HG03439 (cell line): ENCODE data around the gene IFI27.
A peak's percentile ranks its signal among the peaks of the same experiment; 100 is the strongest.
"Not testable (repeated sequence)": the region's sequence is repeated elsewhere in the genome, so short reads cannot be mapped to it uniquely, and the experiment has no call there.

Experiments
- ATAC-seq: cut with Tn5 transposase; IDR thresholded peaks from one replicate; pipeline ENCODE4 v1.9.1; 2021; ENCODE audit warnings: mild to moderate bottlenecking, moderate library complexity; ENCODE audit not compliant: unreplicated experiment

Gene IFI27

DNA sequence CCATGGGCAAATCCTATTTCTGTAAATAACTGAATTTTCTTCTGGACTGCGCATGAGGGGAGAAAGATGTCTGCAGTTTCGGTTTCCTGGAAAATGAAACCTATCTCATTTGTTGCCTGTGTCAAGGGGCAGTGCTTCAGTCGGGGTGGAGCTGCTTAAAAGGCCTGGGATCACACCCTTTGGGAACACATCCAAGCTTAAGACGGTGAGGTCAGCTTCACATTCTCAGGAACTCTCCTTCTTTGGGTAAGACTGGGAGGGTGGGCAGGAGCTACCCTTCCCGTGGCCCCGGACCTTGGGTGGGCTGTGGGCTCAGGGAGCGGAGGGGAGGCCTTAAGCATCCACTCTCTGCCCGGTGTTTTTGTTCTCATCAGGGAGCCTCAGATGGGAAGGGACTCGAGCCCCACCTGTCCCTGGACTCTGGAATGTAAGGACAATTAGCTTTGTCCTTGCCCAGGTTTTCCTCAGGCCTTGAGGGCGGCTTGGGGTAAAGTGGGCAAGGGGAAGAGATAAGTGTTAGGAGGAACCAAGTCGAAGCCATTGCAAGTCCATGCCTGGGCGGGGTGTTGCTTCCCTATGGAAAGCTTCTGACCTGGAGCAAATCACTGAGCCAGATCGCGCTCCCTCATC, at the start of gene IFI27:
IFI27 (plus strand) TSS at position 185 of the 630 bp plus-strand sequence.
- no peak for ATAC-seq

DNA sequence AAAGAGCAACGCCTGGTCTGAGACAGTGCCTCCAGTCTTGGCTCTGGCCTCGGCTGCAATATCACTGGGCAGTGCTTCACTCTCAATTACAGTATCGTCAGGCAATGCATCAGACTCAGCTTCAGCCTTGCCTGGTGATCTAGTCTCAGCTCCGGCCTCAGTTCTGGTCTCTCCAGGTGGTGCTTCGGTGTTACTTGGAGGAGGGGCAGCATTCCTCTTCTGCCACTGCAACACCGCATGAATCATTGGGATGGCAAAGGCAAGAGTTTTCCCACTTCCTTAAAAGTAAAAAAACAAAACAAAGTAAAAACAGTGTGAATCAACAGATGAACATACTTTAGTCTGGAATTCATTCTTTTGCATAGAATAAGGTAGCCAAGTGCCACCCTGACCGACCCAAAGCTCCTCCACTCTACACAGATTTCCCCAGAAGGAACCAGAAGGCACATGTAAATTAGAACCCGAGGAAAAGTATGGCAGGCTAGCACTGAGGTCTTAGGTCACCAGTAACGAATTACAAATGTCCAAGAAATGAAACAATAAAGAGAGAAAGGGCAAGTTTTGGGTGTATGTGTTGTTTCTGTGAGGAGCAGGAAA, 48.1 kb upstream of the IFI27 start:
- ATAC-seq = no peak

DNA sequence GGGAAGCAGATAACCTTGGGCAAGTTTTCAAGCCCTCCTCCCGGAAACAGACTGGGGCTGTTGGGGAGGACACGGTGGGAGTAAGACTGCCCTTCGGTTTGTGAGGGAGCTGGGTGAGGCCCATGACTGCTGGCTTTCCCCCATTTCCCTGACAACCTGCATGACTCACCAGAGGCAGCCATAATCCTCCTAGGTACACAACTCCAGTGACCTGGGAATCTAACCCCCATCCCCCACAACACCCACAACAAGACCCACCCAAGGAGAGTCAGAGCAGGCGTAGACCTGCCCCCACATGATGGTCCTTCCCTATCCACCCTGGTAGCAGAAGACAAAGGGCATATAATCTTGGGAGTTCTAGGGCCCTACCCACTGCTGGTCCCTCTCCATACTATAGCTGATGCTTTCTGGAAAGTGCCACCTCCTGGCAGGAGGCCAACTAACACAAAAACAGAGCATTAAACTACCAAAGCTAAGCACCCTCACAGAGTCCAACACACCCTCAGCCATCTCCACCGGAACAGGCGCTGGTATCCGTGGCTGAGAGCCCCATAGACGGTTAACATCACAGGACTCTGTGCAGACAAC, 44.4 kb upstream of the IFI27 start:
- no peak for ATAC-seq

DNA sequence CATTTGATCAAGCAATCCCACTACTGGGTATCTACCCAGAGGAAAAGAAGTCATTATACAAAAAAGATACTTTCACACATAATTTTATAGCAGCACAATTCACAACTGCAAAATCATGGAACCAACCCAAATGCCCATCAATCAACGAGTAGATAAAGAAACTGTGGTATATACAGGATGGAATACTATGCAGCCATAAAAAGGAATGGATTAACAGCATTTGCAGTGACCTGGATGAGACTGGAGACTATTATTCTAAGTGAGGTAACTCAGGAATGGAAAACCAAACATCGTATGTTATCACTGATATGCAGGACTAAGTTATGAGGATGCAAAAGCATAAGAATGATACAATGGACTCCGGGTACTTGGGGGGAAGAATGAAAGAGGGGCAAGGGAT, 38.5 kb upstream of the IFI27 start:
- ATAC-seq = not testable (repeated sequence)

DNA sequence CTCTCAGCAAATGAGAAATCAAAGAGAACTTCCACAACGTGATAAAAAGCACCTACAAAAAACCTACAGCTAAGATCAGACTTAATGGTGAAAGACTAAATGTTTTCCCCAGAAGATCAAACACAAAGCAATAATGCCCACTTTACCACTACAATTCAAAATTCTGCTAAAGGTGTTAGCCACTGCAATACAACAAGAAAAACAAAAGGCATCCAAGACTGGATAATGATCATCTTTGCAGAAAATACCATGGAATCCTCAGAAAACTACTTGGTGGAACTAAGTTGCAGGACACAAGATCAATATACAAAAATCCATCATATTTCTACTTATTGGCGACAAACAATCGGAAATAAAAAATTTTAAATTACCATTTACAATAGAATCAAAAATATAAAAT, 36.0 kb upstream of the IFI27 start:
- ATAC-seq = no peak

DNA sequence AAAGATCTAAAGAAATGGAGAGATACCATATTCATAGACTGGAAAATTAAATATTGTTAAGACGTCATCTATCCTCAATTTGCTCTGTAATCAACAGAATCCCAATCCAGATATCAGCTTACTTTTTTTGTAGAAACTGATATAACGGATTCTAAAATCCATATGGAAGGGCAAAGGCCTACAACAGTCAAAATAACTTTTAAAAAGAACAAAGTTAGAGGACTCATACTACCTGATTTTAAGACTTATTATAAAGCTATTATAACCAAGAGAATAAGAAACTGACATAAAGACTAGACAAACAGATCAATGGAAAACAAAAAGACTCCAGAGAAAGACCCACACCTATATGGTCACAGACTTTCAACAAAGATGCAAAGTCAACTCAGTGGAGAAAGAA, 35.5 kb upstream of the IFI27 start:
- ATAC-seq = no peak

DNA sequence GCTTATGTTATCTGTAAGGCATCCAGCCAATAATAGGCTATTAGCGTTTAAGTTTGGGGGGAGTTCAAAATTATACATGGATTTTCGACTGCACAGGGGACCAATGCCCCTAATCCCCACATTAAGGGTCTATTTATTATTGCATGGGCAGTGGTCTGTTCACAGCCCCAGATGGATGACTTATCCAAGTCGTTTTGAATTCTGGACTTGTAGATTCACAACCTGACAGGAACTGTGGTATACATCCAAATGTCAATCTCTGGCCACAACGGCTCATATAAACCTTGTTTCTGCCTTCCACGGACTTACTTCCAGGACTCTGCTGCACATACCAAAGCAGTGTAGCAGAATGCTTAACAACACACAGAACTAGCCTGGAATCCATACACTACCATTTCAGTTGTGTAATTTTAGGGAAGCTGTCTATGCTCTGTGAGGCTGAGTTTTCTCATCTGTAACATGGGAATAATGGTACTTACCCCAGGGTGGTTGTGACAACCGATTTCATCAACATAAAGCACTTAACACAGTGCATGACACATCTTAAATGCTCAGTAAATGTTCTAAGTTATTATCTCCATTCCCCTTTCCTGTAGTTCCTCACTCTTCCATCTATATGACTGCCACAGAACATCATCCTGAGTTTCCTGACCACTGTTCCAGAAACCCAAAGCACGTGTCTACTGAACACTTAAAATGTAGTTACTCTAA, 33.3 kb upstream of the IFI27 start:
- ATAC-seq = no peak

DNA sequence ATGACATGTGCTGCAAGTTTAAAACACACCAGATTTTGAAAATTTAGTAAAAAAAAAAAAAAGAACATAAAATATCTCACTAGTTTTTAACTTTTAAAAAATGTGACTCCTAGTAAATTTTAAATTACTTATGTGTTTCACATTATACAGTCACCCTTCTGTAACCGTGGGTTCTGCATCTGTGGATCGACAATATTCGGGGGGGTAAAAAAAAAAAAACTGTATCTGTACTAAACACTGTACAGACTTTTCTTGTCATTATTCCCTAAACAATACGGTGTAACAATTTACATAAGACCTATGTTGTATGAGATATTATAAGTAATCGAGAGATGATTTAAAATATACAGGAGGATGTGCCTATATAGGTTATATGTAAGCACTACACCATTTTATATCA, 32.7 kb upstream of the IFI27 start:
- ATAC-seq = no peak

DNA sequence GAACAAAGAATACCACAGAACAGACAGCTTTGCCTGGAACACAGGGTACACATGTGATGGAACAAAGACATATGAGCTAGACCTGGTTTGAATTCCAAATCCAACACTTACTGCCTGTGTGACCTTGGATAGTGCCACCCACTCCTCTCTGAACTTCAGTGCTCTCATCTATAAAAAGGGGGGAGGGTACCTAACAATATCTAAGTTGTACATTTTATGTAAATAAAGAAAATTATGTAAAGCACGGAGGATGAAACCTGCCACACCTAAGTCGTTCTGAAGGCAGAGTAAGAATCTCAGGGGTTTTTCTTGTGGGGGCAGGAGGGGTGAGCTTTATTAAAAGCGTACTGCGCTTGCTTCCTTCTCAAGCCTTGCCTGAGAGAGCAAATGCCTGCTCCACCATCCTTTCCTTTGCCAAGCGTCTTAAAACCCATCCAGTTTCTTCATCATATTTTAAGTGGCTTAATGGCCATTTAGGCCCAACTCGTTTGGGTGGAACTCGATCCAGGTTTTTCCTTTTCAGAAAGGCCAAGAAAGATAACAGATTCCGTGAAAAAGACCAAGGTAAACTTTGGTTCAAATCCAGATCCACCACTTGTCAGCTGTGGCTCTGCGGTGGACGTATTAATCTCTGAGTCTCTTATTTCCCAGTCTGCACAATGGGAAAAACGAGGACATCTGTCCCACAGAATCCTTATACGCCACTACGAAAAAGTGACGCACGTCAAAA, 30.5 kb upstream of the IFI27 start:
- no peak for ATAC-seq

DNA sequence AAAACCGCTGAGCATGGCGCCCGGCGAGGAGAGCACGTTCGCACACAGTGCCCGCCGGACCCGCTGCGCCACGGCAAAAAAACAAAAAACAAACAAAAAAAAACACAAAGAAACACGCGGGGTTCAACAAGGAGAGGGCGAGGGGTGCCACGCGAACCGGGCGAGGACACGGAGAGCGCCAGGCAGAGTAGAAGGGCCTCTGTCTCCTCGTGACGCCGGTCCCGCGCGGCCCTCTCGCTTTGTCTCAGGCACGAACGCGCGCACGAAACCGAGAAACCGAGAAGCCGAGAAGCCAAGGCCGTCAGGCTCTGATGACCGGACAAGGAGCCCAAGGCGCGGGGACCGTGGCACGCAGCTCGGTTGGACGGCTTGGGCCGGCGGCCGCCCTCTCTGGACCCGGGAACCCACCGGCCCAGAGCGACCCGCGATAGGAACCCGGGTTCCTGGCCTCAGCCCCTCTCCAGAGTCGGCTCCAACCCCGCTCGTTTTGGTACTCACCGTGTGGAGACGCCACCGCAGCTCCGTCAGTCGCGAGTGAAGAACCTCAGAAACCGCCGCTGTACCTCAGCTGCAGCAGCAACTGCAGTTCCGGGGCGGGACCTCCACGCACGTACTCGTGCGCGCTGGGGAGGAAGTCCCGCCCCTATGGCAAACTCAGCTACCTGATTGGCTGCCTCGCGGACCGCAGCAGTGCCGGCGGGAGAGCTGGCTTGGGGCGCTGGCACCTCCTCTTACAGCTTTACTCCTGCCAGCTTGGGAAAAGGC, 29.7 kb upstream of the IFI27 start, which contains the start of the genes DDX24 and IFI27L1:
DDX24 (minus strand) TSS at position 582 of the 765 bp plus-strand sequence. CDS start 1,460 bp downstream, outside the sequence.
IFI27L1 (plus strand) TSS at position 690 of the 765 bp plus-strand sequence. CDS start 15,628 bp downstream, outside the sequence.
- ATAC-seq = peak; percentile 98

DNA sequence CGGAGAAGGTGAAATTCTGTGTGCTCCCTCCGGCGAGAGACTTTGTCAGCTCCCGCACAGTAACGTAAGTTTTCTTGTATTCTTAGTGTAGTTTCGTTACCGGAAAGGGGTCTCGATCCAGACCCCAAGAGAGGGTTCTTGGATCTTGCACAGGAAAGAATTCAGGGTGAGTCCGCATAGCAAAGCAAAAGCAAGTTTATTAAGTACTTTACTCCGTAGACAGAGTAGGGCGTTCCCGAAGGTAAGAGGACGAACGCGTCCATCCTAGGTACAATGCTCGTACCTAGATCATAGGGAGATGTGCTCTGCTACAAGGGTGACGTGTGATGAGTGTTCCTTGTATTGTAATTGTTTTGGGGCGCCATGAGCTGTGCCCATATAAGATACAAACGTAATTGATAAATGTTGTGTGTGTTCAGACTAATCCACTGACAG, 29.1 kb upstream of the IFI27 start:
- peak; percentile 26 for ATAC-seq

DNA sequence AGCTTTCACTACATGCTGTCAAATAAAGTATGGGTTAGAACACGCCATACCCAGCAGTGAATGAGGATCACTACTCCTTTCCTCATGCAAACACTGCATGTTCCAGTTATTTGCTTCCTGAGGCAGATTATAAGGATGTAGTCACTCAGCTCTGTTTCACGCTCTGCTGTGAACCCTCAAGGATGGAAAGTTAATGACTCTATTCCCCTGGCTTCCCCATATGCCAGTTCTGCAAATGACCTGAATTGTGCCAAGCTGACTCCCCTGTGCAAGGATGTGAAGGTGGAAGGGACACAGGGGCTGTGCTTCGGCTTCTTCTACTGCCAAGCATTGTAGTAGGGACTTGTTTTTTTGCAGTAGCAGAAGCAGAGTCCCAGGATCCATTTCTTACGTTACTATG, 22.6 kb upstream of the IFI27 start:
- no peak for ATAC-seq

DNA sequence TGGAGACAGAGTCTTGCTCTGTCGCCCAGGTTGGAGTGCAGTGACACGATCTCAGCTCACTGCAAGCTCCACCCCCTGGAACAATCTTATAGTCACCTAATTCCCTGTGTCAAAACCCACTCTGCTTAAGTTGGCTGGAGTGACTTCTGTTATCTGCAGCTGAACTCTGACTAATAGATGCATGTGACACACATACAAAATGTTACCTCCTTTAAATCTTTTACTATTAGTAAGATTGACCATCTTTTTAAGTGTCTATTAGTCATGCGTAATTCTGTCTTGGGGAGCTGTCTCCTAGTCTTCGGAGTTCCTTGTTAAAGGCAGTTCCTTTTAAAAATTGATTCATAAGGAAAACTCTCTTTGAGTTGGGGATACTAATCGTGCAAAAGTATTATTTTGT, 22.0 kb upstream of the IFI27 start:
- ATAC-seq = no peak

DNA sequence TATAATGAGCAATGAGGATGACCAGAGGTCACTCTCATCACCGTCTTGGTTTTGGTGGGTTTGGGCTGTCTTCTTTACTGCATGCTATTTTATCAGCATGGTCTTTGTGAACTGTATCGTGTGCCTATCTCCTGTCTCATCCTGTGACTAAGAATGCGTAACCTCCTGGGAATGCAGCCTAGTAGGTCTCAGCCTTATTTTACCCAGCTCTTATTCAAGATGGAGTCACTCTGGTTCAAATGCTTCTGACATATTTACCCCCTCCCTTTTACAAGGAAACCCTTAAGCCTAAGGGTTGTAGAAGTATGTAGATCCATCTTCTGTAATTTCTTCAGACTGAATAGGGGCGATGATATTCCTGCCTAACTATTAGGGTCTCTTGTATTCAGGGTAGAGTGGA, 21.1 kb upstream of the IFI27 start:
- ATAC-seq = no peak

DNA sequence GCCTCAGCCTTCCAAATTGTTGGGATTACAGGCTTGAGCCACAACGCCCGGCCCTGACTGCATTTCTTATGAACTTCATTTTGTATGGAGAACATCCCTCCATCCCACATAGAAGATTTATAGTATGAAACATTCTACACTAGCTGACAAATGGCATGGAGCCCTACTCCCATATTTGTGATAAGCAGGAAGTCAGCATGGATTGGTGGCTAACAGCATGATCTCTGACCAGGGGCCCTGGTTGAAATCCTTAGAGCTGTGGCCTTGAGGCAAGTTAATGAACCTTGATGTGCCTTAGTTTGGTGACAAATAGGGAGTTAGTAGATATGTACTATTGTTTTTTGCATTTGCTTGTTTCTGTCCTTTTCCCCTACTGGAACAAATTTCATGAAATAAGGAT, 17.1 kb upstream of the IFI27 start:
- ATAC-seq = no peak

DNA sequence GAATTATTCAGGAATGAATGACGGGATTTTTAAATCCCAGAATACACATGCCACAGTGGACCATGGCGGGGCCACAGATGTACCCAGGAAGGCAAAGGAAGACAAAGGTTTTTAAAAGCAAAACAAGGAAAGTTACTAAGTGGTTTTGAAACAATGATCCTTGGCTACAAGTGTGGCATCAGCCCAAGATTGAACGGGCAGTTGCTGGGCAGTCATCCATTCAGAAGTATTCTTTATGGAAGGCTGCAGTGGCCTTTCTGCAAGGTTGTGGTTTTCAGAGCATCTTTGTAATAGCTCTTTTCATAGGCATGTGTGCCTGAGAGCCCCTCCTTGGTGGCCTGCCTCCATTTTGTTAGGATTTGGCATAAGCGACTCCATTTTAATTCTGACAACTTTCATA, 13.4 kb upstream of the IFI27 start:
- no peak for ATAC-seq

DNA sequence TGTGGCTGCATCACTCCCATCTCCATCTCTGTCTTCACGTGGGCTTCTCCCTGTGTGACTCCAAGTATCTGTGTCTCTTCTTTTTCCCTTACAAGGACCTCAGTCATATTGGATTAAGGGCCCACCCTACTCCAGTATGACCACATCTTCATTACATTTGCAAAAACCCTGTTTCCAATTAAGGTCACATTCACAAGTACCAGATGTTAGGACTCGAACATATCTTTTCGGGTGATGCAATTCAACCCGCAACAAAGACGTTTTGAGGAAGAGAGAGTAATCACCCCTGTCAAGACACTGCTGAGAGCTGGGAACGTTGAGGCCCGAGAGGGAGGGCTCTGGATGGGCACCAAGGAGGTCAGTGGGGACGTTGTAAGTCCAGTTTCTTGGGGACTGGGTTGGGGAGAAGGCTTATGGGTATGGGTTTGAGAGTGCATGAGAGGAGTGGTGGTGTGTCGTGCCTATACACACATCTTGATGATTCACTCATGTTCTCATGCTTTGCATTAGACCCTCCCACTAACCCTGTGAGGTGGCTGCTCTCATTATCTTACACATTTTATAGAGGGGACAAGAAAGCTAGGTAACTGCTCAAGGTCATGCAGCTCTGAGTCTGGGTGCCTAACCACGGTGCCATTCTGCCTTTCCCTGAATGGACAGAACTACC, 12.1 kb upstream of the IFI27 start:
- ATAC-seq = no peak

DNA sequence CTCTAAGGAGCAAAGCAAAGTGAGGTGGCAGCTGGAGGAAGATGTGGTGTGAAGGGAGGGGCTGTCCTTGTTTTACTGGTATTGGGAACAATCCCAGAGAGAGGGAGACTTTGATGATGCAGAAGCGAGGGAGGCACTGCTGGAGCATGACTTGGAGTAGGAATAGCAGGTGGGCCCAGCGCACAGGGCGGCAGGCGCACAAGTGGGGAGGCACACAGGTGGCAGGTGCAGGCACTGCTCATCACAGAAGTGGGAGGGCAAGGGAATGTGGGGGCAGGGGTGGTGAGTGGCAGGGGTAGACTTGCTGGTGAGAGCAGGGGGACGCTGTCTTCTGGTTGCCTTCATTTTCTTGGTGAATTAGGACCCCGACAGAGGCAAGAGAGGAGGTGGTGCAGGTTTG, 11.5 kb upstream of the IFI27 start:
- ATAC-seq = no peak

DNA sequence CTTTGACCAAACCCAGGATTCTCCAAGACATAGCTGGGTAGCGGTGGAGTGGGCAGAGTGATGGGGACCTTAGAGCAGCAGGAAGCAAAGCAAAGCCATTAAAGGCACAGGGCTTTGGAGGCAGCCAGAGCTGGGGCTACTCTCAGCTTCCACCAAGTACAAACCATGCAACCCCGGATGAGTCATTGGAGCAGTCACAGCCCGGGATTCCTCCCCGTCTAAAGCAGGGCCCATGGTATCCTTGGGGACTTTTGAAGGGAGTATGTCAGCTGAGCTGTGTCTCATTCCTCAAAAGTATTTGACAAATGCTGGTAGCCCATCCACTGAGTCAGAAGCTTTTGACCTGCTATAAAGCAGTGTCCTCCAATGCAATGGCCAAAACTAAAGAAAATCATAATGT, 9.7 kb upstream of the IFI27 start:
- no peak for ATAC-seq

DNA sequence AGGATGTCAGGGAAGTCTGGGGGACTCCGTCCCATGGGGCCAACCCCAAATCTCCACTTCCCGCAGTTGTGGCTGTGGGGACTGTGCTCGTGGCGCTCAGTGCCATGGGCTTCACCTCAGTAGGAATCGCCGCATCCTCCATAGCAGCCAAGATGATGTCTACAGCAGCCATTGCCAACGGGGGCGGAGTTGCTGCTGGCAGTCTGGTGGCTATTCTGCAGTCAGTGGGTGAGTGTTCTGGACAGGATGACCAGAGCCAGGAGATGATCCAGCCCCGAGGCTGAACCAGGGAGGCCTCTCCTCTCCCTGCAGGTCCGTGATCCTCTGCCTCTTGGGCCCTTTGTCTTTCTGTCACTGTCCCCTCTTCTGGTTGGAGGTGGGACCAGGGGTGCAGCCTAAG, 8.8 kb upstream of the IFI27 start:
- ATAC-seq = no peak
